ENCODE results near the gene UNC13C. TPM values are rescaled to one million over a fixed set of nuclear protein-coding genes. Genes with fewer than 3 reads are reported as not detected.

The UNC13C gene
- total RNA-seq, 1 experiment from 2014 or later, result not detected

DNA sequence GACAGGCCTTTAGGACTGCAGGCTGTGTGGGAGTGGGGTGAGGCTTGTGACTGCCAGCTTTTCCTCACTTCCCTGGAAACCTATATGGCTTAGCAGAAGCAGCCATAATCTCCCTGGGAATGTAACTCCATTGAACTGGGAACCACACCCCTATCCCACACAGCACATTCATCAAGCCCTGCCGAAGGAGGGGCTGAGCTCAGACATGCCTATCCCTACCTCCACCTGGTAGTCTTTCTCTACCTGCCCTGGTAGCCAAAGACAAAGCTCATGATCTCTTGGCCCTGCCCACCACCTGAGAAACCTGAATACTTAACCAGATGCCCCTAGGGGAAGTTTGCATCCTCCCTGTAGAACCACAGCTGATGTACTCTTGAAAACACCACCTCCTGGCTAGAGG, 219.8 kb downstream of the UNC13C start:
- RAD21 ChIA-PET (ENCODE audit: low non-redundant PET in 1 of 2, low total read pairs in 2 of 2, uncharacterized antibody in 2 of 2, unreplicated experiment in 2 of 2), result no interaction called here
- H3K79me2 ChIP-seq (ENCODE audit: insufficient read depth, low read length), result no peaks in the 10 kb centered on the region
- H3K36me3 ChIP-seq (ENCODE audit: control insufficient read depth in 1 of 2, insufficient read depth in 2 of 2, low read length in 2 of 2), result no peaks in the 10 kb centered on the region
- POLR2A ChIA-PET, result no interaction called here
- no peaks in the 10 kb centered on the region for H3K4me1 ChIP-seq (ENCODE audit: control insufficient read depth in 1 of 2, insufficient read depth in 2 of 2, low read length in 2 of 2)
- H3K9me2 ChIP-seq (ENCODE audit: insufficient read depth), result no peaks in the 10 kb centered on the region
- no peaks in the 10 kb centered on the region for H4K20me1 ChIP-seq (ENCODE audit: insufficient read depth)
- no peak overlapping the region for H2AFZ ChIP-seq (ENCODE audit: low read depth, low read length, poor library complexity, severe bottlenecking)
- H3K9me3 ChIP-seq (ENCODE audit: control insufficient read depth in 1 of 2, insufficient read depth in 1 of 2, low read depth in 1 of 2, low read length in 2 of 2), result peaks cover 24 to 26% of the 10 kb centered on the region in 2 experiments; a peak in 2 of 4 replicates
- intact Hi-C loops (cut with micrococcal nuclease), result no loop called here
- ATAC-seq, result no peak
- H3K9ac ChIP-seq (ENCODE audit: low read length), result no peak overlapping the region
- BruUV-seq (replicated peaks), result no TSS peak
- no peak overlapping the region for H3K27ac ChIP-seq (ENCODE audit: low read depth, low read length)
- no peaks in the 10 kb centered on the region for H3K27me3 ChIP-seq (ENCODE audit: insufficient read depth, low read length)
- no peak overlapping the region for H3K4me3 ChIP-seq (replicated peaks in 1 of 2; ENCODE audit: low read depth in 1 of 2, low read length in 2 of 2)
- CTCF ChIA-PET, result no interaction called here
- TF ChIP-seq ELF1 (IDR thresholded peaks at IDR 0.05; ENCODE audit: borderline replicate concordance, low read depth) (no peak), SP1 (IDR thresholded peaks at IDR 0.05; ENCODE audit: low read depth) (no peak), SRF (IDR thresholded peaks at IDR 0.05; ENCODE audit: low read depth) (no peak), RAD21 (IDR thresholded peaks at IDR 0.05; ENCODE audit: low read depth) (no peak)
- H3K4me2 ChIP-seq (ENCODE audit: low read length), result no peak overlapping the region
- no peak for DNase-seq (ENCODE audit: low read depth, low spot score)

DNA sequence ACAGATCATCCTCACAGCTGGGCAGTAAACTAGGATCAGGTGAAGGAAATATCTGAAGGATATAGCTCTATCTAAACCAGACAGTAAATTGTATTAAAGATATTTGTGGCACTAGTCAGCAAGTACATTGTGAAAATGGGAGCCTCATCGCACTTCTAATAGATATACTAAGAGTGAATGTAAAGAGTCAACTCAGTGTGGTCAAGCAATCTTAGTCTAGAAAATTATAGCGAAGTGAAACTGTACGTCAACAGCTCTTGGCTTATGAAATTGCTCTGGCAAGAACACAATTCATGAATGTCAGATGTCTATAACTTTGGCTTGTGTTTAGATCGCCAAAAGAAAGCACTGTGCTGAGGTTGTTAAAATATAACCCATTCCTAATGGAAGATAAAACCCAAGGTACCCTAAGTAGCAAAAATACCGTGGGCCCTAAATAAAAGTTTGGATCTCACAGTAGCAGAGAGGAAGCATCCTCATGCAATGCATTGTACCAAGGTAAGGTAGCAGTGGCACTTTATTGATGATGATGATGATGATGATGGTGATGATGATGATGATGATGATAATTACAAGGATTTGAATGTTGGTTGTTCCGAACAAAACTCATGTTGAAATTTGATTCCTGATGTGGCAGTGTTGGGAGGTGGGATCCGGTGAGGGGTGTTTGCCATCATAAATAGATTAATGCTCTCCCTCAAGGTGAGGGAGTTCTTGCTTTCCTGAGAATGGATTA, 228.5 kb downstream of the UNC13C start:
- Histone ChIP-seq H3K4me3 (replicated peaks in 1 of 2; ENCODE audit: low read depth in 1 of 2, low read length in 2 of 2) (no peak overlapping the region), H4K20me1 (ENCODE audit: insufficient read depth) (no peaks in the 10 kb centered on the region), H3K9me2 (ENCODE audit: insufficient read depth) (no peaks in the 10 kb centered on the region), H3K27ac (ENCODE audit: low read depth, low read length) (no peak overlapping the region), H3K9me3 (ENCODE audit: control insufficient read depth in 1 of 2, insufficient read depth in 1 of 2, low read depth in 1 of 2, low read length in 2 of 2) (peaks cover 5 to 21% of the 10 kb centered on the region in 2 experiments; a peak in 3 of 4 replicates), H3K4me1 (ENCODE audit: control insufficient read depth in 1 of 2, insufficient read depth in 2 of 2, low read length in 2 of 2) (no peaks in the 10 kb centered on the region), H3K79me2 (ENCODE audit: insufficient read depth, low read length) (no peaks in the 10 kb centered on the region), H3K27me3 (ENCODE audit: insufficient read depth, low read length) (no peaks in the 10 kb centered on the region), H3K9ac (ENCODE audit: low read length) (no peak overlapping the region), H3K36me3 (ENCODE audit: control insufficient read depth in 1 of 2, insufficient read depth in 2 of 2, low read length in 2 of 2) (no peaks in the 10 kb centered on the region), H2AFZ (ENCODE audit: low read depth, low read length, poor library complexity, severe bottlenecking) (no peak overlapping the region), H3K4me2 (ENCODE audit: low read length) (no peak overlapping the region)
- ATAC-seq, result no peak
- no peak for DNase-seq (ENCODE audit: low read depth, low spot score)
- intact Hi-C loops (cut with micrococcal nuclease), result no loop called here
- RAD21 ChIA-PET (ENCODE audit: low non-redundant PET in 1 of 2, low total read pairs in 2 of 2, uncharacterized antibody in 2 of 2, unreplicated experiment in 2 of 2), result no interaction called here
- POLR2A ChIA-PET, result no interaction called here
- CTCF ChIA-PET, result no interaction called here
- no TSS peak for BruUV-seq (replicated peaks)
- TF ChIP-seq SP1 (IDR thresholded peaks at IDR 0.05; ENCODE audit: low read depth) (no peak), YY1 (IDR thresholded peaks at IDR 0.05; ENCODE audit: extremely low read depth, insufficient replicate concordance, low read depth, low read length) (no peak), CBX3 (IDR thresholded peaks at IDR 0.05; ENCODE audit: low read depth) (no peak), ELF1 (IDR thresholded peaks at IDR 0.05; ENCODE audit: borderline replicate concordance, low read depth) (no peak), FOSL1 (IDR thresholded peaks at IDR 0.05; ENCODE audit: low read depth) (no peak), ZNF274 (IDR thresholded peaks at IDR 0.05; ENCODE audit: low read depth, low read length) (no peak), JUND (IDR thresholded peaks at IDR 0.05) (no peak), POLR2A (IDR thresholded peaks at IDR 0.05; ENCODE audit: borderline replicate concordance, extremely low read depth, insufficient read depth, insufficient read length) (no peak), SIN3A (IDR thresholded peaks at IDR 0.05; ENCODE audit: low read depth) (no peak), RAD21 (IDR thresholded peaks at IDR 0.05; ENCODE audit: low read depth) (no peak), TCF7L2 (IDR thresholded peaks at IDR 0.05; ENCODE audit: borderline replicate concordance, extremely low read depth, insufficient read depth, insufficient read length) (no peak), POLR2AphosphoS5 (IDR thresholded peaks at IDR 0.05; ENCODE audit: low read depth, low read length) (no peak), SRF (IDR thresholded peaks at IDR 0.05; ENCODE audit: low read depth) (no peak)
- TF ChIP-seq, protein P1, sequence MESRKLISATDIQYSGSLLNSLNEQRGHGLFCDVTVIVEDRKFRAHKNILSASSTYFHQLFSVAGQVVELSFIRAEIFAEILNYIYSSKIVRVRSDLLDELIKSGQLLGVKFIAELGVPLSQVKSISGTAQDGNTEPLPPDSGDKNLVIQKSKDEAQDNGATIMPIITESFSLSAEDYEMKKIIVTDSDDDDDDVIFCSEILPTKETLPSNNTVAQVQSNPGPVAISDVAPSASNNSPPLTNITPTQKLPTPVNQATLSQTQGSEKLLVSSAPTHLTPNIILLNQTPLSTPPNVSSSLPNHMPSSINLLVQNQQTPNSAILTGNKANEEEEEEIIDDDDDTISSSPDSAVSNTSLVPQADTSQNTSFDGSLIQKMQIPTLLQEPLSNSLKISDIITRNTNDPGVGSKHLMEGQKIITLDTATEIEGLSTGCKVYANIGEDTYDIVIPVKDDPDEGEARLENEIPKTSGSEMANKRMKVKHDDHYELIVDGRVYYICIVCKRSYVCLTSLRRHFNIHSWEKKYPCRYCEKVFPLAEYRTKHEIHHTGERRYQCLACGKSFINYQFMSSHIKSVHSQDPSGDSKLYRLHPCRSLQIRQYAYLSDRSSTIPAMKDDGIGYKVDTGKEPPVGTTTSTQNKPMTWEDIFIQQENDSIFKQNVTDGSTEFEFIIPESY (IDR thresholded peaks at IDR 0.05; ENCODE audit: extremely low read depth, insufficient replicate concordance, low read length), result no peak
- TF ChIP-seq, protein P2, sequence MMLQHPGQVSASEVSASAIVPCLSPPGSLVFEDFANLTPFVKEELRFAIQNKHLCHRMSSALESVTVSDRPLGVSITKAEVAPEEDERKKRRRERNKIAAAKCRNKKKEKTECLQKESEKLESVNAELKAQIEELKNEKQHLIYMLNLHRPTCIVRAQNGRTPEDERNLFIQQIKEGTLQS (IDR thresholded peaks at IDR 0.05), result no peak
- TF ChIP-seq, protein P3, sequence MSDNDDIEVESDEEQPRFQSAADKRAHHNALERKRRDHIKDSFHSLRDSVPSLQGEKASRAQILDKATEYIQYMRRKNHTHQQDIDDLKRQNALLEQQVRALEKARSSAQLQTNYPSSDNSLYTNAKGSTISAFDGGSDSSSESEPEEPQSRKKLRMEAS (IDR thresholded peaks at IDR 0.05), result no peak

Measured in HCT116 (cell line).